Colonic mucosa (tissue), 4 donors: Measurements from ENCODE around the gene DPY30. TPM values are rescaled to one million over a fixed set of nuclear protein-coding genes. Genes with fewer than 3 reads are reported as not detected.
"Not testable (repeated sequence)": the region's sequence is repeated elsewhere in the genome, so short reads cannot be mapped to it uniquely, and the experiment has no call there.

ENCODE experiments used
- DNase-seq: peaks from one replicate; pipeline ENCODE4 v3.0.0-alpha.2; 2020
- H3K27ac ChIP-seq: fragments of 200-600 bp; one replicate; pipeline ENCODE4 v1.8.0; 2021
- H3K27me3 ChIP-seq: fragments of 200-600 bp; one replicate; pipeline ENCODE4 v1.8.0; 2021
- H3K36me3 ChIP-seq: fragments of 200-600 bp; one replicate; pipeline ENCODE4 v1.8.0; 2021
- H3K4me1 ChIP-seq: fragments of 200-600 bp; one replicate; pipeline ENCODE4 v1.8.0; 2021; ENCODE audit warnings: mild to moderate bottlenecking
- H3K4me3 ChIP-seq: fragments of 200-600 bp; one replicate; pipeline ENCODE4 v1.8.0; 2021
- H3K9ac ChIP-seq, 2 donors: one replicate each; pipeline ENCODE4 v1.7.0; 2013; ENCODE audit warnings: control low read depth in 2 of 2, low read depth in 2 of 2, low read length in 2 of 2
- H3K9me3 ChIP-seq: fragments of 200-600 bp; one replicate; pipeline ENCODE4 v1.8.0; 2021
- CTCF ChIP-seq: fragments of 200-600 bp; IDR thresholded peaks from one replicate; pipeline ENCODE4 v1.8.0; 2022; ENCODE audit warnings: antibody characterized with exemption, mild to moderate bottlenecking
- intact Hi-C: fragments of 100-400 bp; cut with DNase I; formaldehyde crosslinking; loops from one replicate; pipeline ENCODE4 v1.14.1; 2022
- total RNA-seq, 2 donors: library from RNA; stranded (reverse); fragmentation: NEBNext Ultra II Directional in 1 of 2; extraction: Animal tissue kit (Norgen Biotek cat#: 25700) in 1 of 2; gene quantifications; one replicate each; pipeline ENCODE4 v1.2.1, GENCODE V29; 2021
- donor health status: healthy.
- donor health status: DM: no; HTN: no; CAD: no.
- donor health status: DM: no; HTN: no; CAD: no.

Gene DPY30
- total RNA-seq, 2 donors from 2014 or later: 57.1 to 61.8 TPM

- H3K9me3 ChIP-seq: no peaks in the 10 kb centered on the region
- H3K27me3 ChIP-seq: no peaks in the 10 kb centered on the region
- no peaks in the 10 kb centered on the region for H3K4me1 ChIP-seq
- TF ChIP-seq CTCF: no peak
- DNase-seq: no peak
- no peak overlapping the region for H3K4me3 ChIP-seq
- intact Hi-C loops: no loop called here
- H3K36me3 ChIP-seq: no peaks in the 10 kb centered on the region
- H3K9ac ChIP-seq: no peak overlapping the region
- H3K27ac ChIP-seq: no peak overlapping the region
These were observed 12.3 kb upstream of the DPY30 start for GRCh38 chr2:32051836-32052439.

- H3K9me3 ChIP-seq: no peaks in the 10 kb centered on the region
- peaks cover 3% of the 10 kb centered on the region for H3K4me1 ChIP-seq
- no peak overlapping the region for H3K9ac ChIP-seq
- no peak overlapping the region for H3K27ac ChIP-seq
- intact Hi-C loops: no loop called here
- TF ChIP-seq CTCF: no peak
- H3K36me3 ChIP-seq: no peaks in the 10 kb centered on the region
- no peak overlapping the region for H3K4me3 ChIP-seq
- H3K27me3 ChIP-seq: no peaks in the 10 kb centered on the region
- DNase-seq: no peak
These were observed 4.0 kb upstream of the DPY30 start for GRCh38 chr2:32043561-32043960.

DNA sequence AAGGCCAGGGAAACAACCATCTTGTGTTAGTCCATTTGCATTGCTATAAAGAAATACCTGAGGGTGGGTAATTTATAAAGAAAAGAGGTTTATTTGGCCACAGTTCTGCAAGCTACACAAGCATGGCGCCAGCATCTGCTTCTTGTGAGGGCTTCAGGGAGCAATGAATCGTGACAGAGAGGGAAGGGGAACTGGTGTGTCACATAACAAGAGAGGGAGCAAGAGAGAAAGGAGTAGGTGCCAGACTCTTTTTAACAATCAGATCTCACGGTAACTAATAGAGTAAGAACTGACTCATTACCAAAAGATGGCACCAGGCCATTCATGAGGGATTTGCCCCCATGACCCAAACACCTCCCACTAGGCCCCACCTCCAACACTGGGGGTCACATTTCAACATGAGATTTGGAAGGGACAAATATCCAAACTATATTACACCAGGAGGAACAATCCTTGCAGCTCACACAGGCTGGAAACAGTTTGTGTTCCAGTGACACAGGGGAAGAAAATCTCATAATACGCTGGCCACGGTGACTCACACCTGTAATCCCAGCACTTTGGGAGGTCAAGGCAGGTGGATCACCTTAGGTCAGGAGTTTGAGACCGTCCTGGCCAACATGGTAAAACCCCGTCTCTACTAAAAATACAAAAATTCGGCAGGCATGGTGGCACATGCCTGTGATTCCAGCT is 5.3 kb downstream of the DPY30 start:
- intact Hi-C loops, DNase-seq, H3K27ac ChIP-seq, H3K9ac ChIP-seq, H3K9me3 ChIP-seq, H3K4me1 ChIP-seq, H3K27me3 ChIP-seq, H3K4me3 ChIP-seq, H3K36me3 ChIP-seq: not testable (repeated sequence)

DNA sequence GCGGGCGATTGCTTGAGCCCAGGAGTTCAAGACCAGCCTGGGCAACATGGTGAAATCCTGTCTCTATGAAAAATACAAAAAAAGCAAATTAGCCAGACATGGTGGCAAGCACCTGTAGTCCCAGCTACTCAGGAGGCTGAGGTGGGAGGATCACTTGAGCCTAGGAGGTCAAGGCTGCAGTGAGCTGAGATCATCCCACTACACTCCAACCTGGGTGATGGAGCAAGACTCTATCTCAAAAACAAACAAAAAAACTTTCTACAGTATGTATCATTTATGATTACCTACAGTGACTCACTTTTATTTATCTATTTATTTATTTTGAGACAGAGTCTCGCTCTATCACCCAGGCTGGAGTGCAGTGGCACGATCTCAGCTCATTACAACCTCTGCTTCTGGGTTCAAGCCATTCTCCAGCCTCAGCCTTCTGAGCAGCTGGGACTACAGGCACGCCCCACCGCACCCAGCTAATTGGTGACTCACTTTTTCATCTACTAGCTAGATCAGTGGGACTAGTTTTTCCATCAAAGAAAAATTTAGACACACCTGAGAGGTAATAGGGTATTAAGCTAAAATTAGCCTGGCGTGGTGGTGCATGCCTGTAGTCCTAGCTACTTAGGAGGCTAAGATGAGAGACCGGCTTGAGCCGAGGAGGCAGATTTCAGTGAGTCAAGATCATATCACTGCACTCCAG is 20.7 kb downstream of the DPY30 start:
- intact Hi-C loops: not testable (repeated sequence)

DNA sequence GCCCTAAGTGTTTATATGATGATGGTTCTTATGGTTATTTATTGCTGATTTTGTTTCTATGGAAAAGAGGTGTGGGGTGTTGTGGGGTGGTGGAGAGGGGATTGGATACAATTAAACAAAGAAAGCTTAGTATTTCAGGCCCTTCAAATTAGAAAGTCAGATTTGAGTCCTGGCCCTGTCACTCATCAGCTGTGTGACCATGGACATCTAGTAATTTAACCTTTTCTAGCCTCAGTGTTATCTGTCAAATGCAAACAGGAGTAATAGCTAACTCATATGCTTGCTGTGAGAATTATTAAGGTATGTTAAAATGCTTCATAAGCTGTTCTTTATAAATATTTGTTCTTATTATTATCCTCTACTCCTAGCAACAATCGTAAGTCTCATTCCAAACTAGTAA is 26.7 kb downstream of the DPY30 start:
- H3K9ac ChIP-seq: no peak overlapping the region
- H3K9me3 ChIP-seq: no peaks in the 10 kb centered on the region
- no peaks in the 10 kb centered on the region for H3K36me3 ChIP-seq
- DNase-seq: no peak
- intact Hi-C loops: no loop called here
- TF ChIP-seq CTCF: no peak
- H3K4me1 ChIP-seq: no peaks in the 10 kb centered on the region
- no peaks in the 10 kb centered on the region for H3K27me3 ChIP-seq
- H3K27ac ChIP-seq: no peak overlapping the region
- H3K4me3 ChIP-seq: no peak overlapping the region

More for the DNA sequence above, 20.7 kb downstream of the DPY30 start:
- H3K9me3 ChIP-seq, H3K4me1 ChIP-seq, H3K4me3 ChIP-seq, H3K27me3 ChIP-seq, H3K9ac ChIP-seq, H3K27ac ChIP-seq, H3K36me3 ChIP-seq: not testable (repeated sequence)
- DNase-seq: peak; percentile 26

- DNase-seq: no peak
- Histone ChIP-seq H3K27me3 (no peaks in the 10 kb centered on the region), H3K9me3 (no peaks in the 10 kb centered on the region), H3K4me1 (peaks cover 4% of the 10 kb centered on the region), H3K36me3 (no peaks in the 10 kb centered on the region), H3K4me3 (peak overlapping the region; percentile 57), H3K9ac (peak overlapping the region in 1 of 2 donors; percentile 94), H3K27ac (peak overlapping the region; percentile 95)
- TF ChIP-seq CTCF: no peak
- intact Hi-C loops: no loop called here
These were observed 28.1 kb downstream of the DPY30 start for GRCh38 chr2:32011485-32011960.
